KOPT-K1 (cell line): Measurements from ENCODE around the gene POLR2C.

Experiments used
- H3K27ac ChIP-seq: fragments of 200-600 bp; sonication (generic); 2 replicates; pipeline ENCODE4 v1.5.1; 2016; ENCODE audit warnings: antibody characterized with exemption, mild to moderate bottlenecking, low read depth, low read length; ENCODE audit not compliant: poor library complexity, severe bottlenecking
- H3K36me3 ChIP-seq: fragments of 200-600 bp; sonication (generic); 2 replicates; pipeline ENCODE4 v1.5.1; 2017; ENCODE audit warnings: antibody characterized with exemption, mild to moderate bottlenecking, low read length, moderate library complexity; ENCODE audit not compliant: insufficient read depth
- H3K9me3 ChIP-seq: fragments of 200-600 bp; sonication (generic); 2 replicates; pipeline ENCODE4 v1.5.1; 2017; ENCODE audit warnings: antibody characterized with exemption, low read length, mild to moderate bottlenecking; ENCODE audit not compliant: insufficient read depth, poor library complexity, severe bottlenecking

The POLR2C gene

GRCh38 chr16:57514371-57514770 lies 51.9 kb downstream of the POLR2C start:
- no peaks in the 10 kb centered on the region for H3K9me3 ChIP-seq
- H3K27ac ChIP-seq: no peak overlapping the region
- peaks cover 40% of the 10 kb centered on the region; the same call in 1 of the 2 replicates for H3K36me3 ChIP-seq

- Histone ChIP-seq H3K36me3 (peaks cover 40% of the 10 kb centered on the region; the same call in 1 of the 2 replicates), H3K9me3 (no peaks in the 10 kb centered on the region), H3K27ac (no peak overlapping the region)
Measured at GRCh38 chr16:57514791-57515600, 52.5 kb downstream of the POLR2C start.

GRCh38 chr16:57516176-57516725 lies 53.8 kb downstream of the POLR2C start:
- Histone ChIP-seq H3K9me3 (no peaks in the 10 kb centered on the region), H3K36me3 (peaks cover 40% of the 10 kb centered on the region; the same call in 1 of the 2 replicates), H3K27ac (no peak overlapping the region)

GRCh38 chr16:57516773-57517172 lies 54.3 kb downstream of the POLR2C start:
- H3K27ac ChIP-seq: no peak overlapping the region
- H3K36me3 ChIP-seq: peaks cover 40% of the 10 kb centered on the region; the same call in 1 of the 2 replicates
- H3K9me3 ChIP-seq: no peaks in the 10 kb centered on the region

GRCh38 chr16:57517397-57518367 lies 55.2 kb downstream of the POLR2C start:
- Histone ChIP-seq H3K36me3 (peaks cover 40% of the 10 kb centered on the region; the same call in 1 of the 2 replicates), H3K27ac (no peak overlapping the region), H3K9me3 (no peaks in the 10 kb centered on the region)

GRCh38 chr16:57518520-57518919 lies 56.0 kb downstream of the POLR2C start:
- peaks cover 40% of the 10 kb centered on the region; the same call in 1 of the 2 replicates for H3K36me3 ChIP-seq
- no peak overlapping the region for H3K27ac ChIP-seq
- no peaks in the 10 kb centered on the region for H3K9me3 ChIP-seq

- Histone ChIP-seq H3K36me3 (peaks cover 40% of the 10 kb centered on the region; the same call in 1 of the 2 replicates), H3K9me3 (no peaks in the 10 kb centered on the region), H3K27ac (no peak overlapping the region)
Measured at GRCh38 chr16:57518922-57519321, 56.4 kb downstream of the POLR2C start.

- H3K9me3 ChIP-seq: no peaks in the 10 kb centered on the region
- H3K27ac ChIP-seq: no peak overlapping the region
- peaks cover 31% of the 10 kb centered on the region; the same call in 1 of the 2 replicates for H3K36me3 ChIP-seq
Measured at GRCh38 chr16:57519796-57520360, 57.4 kb downstream of the POLR2C start.
